Rectal smooth muscle tissue (tissue), 1 donor: ENCODE results near the gene MASP1.

ENCODE experiments used
- H3K27ac ChIP-seq: one replicate; pipeline ENCODE4 v1.7.0; 2013; ENCODE audit warnings: low read depth, low read length, inconsistent platforms
- H3K27me3 ChIP-seq: one replicate; pipeline ENCODE4 v1.7.0; 2013; ENCODE audit warnings: low read length; ENCODE audit not compliant: control insufficient read depth, insufficient read depth
- H3K36me3 ChIP-seq: one replicate; pipeline ENCODE4 v1.7.0; 2013; ENCODE audit warnings: low read length; ENCODE audit not compliant: control insufficient read depth, insufficient read depth
- H3K4me1 ChIP-seq: one replicate; pipeline ENCODE4 v1.7.0; 2013; ENCODE audit warnings: low read length; ENCODE audit not compliant: control insufficient read depth, insufficient read depth
- H3K4me3 ChIP-seq: one replicate; pipeline ENCODE4 v1.7.0; 2013; ENCODE audit warnings: low read length
- H3K9ac ChIP-seq: one replicate; pipeline ENCODE4 v1.7.0; 2013; ENCODE audit warnings: low read length

MASP1 gene

DNA sequence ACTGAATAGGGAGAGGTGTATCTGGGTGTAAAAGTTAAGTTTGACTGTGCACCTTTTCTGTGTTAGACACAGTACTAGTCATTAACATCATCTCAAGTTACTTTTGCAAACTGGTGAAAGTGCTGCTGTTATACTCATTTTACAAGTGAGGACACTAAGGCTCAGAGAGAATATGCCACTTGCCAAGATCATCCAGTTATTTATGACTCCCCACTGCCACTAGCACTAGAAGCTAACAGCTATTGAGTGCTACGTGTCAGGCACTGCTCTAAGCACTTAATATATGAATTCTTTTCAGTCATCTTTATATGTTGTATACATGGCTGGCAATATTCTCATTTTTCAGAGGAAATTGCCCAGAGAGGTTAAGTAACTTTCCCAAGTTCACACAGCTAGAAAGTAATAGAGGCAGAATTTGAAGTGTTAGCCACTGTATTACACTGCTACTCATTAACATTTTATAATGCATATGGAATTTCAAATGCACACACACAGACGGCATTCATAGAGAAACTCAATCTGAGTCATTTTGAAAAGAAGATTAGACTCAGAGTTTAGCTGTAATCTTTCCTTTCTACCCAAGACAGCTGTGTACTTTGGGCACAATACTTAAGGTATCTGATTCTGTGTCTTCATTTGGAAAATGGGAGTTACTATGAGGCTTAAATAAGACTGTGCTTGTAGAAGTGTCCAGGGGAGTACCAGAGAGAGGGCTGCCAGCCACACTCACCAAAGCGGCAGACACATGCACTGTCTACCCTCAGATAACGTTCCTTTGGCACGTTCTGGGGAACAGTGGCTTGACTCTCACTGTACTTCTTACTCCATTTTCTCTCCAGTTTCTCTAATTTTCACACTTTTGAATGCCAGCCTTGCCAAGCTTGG, 1.3 kb upstream of the MASP1 start:
- Histone ChIP-seq H3K27ac (peak overlapping the region; percentile 82), H3K36me3 (no peaks in the 10 kb centered on the region), H3K9ac (no peak overlapping the region), H3K27me3 (peaks cover 3% of the 10 kb centered on the region), H3K4me3 (peak overlapping the region; percentile 22), H3K4me1 (peaks cover 23% of the 10 kb centered on the region)

DNA sequence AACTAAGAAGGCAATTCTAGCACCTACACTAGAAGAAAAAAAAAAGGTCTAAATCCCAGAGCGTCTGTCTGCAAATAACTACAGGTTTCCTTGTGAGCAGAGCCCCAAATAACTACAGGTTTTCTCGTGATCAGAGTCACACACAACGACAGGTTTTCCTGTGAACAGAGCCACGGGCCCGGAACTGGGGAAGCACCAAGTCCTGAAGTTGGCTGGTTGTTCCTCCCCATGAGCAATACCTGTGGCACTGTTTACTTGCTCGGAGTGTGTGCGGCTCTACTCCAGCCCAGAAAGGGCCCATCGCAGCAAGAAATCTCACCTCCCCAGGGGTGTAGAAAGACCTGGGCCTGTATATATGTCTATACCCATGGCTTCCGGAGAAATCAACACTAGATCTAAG, 644 bp upstream of the MASP1 start:
- Histone ChIP-seq H3K27me3 (peaks cover 3% of the 10 kb centered on the region), H3K4me3 (peak overlapping the region; percentile 22), H3K27ac (peak overlapping the region; percentile 82), H3K9ac (no peak overlapping the region), H3K36me3 (no peaks in the 10 kb centered on the region), H3K4me1 (peaks cover 23% of the 10 kb centered on the region)

DNA sequence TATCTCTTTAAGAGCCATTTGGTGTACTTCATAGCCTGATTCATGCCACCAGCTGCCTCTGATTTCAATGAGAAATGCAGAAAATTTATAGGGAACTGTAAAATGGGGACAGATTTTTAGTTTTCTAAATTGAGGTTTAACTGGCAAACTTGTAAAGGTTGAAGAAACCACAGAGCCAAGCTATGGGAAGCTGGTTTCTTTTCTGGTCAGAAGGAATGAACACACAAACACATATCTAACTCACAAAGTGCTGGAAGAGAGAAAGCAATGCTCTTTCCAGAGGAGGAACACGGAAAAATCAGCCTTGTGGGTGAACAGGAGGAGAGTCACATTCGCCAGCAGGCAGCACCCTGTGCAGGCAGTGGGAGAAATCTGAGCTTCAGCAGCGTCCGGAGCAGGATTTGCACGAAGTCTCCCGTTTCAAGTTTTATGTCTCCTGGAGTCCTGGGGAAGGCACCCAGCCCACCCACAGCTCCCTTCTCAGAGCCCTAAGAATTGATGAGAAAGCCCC, 481 bp downstream of the MASP1 start:
- Histone ChIP-seq H3K27me3 (peaks cover 3% of the 10 kb centered on the region), H3K9ac (peak overlapping the region; percentile 33), H3K4me1 (peaks cover 23% of the 10 kb centered on the region), H3K4me3 (peak overlapping the region; percentile 68), H3K36me3 (no peaks in the 10 kb centered on the region), H3K27ac (peak overlapping the region; percentile 82)

DNA sequence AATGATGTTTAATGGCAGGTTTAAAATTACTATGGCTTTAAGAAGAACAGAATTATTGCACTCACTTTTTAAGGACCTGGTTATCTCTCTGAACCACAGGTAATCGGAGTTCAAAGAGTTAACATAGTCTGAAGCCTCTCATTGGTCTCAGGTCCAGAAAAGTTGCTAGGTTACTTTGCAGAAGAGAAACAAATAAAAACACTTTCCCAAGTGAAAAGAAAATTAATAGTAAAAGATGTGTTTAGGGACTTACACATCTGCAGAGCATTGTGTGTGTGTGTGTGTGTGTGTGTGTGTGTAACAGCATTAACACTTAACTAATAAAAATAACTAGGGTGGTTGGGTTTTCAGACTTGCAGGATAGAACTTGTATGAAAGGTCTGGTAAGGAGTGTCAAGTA, 1.0 kb downstream of the MASP1 start:
- Histone ChIP-seq H3K27me3 (peaks cover 3% of the 10 kb centered on the region), H3K4me1 (peaks cover 23% of the 10 kb centered on the region), H3K36me3 (no peaks in the 10 kb centered on the region), H3K4me3 (peak overlapping the region; percentile 68), H3K27ac (peak overlapping the region; percentile 82), H3K9ac (no peak overlapping the region)

DNA sequence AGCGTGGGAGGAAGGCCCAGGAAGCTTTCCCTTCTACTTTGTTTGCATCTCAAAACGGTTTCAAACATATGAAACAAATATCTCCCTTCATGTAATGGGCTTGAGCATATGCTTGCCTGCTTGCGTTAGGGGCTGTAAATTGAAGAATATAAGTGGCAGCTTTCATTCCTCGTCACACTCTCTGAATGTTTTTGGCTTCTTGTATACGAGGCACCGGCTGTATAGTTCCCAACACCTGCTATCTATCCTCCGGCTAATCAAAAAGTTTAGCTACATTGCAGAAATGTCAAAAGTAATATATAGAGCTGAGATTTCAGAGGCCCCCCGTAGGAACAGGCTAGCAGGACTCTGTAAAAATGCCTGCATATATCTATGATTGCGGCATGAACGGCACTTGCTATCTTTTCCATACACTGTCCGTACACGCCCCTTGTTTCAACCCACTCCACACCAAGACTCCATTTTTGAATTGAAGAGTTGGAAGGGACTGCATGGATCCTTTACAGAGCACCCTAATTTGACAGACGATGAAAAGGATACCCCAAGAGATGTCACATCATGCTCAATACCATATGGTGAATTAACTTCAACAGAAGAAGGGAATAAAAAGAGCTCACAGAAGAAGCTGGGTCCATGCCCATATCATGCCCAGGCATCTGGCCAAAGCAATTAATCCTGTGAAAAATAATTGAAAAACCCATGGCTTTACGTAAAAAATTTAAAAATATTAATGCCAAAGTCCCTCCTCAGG, 2.5 kb downstream of the MASP1 start:
- Histone ChIP-seq H3K27ac (peak overlapping the region; percentile 19), H3K27me3 (peaks cover 3% of the 10 kb centered on the region), H3K4me1 (peaks cover 23% of the 10 kb centered on the region), H3K36me3 (no peaks in the 10 kb centered on the region), H3K9ac (no peak overlapping the region), H3K4me3 (peak overlapping the region; percentile 23)

DNA sequence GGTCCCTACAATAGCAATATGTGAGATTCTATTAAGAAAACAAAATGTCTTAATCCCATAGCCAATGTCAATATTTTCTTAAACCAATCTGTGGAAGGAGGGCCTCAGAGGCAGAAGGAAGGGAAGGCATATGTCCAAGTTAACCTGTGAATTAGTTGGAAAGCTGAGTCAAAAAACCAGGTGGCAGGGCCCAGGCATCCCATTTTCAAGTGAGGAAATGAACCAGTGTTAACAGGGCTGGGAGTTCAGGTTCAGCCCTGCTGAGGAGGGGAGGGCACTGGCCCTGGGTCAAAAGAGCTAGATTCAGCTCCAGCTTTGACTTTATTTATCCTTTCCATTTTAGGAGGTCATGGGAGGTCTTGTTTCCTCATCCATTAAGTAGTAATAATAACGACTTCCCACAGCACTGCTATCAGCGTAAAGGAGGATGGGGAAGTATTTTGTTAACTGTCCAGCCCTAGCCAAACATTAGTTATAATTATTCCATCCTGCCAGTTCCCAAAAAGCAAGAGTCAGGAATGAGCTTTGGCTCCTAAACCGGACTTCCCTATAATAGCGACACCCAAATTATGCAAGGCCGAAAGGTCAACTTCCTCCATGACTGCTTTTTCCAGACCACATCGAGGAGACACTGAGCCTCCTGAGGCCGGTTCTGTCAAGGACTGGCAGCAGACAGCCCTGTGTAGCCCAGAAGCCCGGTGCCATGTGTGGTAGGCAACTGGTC, 3.2 kb downstream of the MASP1 start:
- Histone ChIP-seq H3K4me3 (peak overlapping the region; percentile 23), H3K4me1 (peaks cover 19% of the 10 kb centered on the region), H3K27ac (no peak overlapping the region), H3K36me3 (no peaks in the 10 kb centered on the region), H3K9ac (no peak overlapping the region), H3K27me3 (peaks cover 3% of the 10 kb centered on the region)

DNA sequence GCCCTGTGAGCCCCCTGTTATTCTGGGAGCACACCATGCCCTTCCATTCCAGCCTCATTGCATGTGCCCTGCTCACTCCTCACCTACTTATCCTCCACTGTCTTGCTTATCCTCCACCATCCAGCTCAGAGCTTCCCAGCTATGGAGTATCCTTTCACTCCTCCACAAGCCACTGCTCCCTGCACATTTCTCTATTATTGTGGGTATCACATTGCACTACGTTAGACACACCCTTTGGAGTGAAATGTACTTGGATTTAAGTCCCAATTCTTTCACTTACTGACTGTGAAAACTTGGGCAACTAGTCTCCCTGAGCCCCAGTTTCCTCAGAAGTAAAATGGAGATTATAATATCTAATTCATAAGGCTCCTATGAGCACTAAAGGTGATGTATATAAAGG, 4.3 kb downstream of the MASP1 start:
- no peak overlapping the region for H3K27ac ChIP-seq
- H3K36me3 ChIP-seq: no peaks in the 10 kb centered on the region
- H3K4me3 ChIP-seq: no peak overlapping the region
- no peak overlapping the region for H3K9ac ChIP-seq
- peaks cover 10% of the 10 kb centered on the region for H3K4me1 ChIP-seq
- peaks cover 3% of the 10 kb centered on the region for H3K27me3 ChIP-seq

DNA sequence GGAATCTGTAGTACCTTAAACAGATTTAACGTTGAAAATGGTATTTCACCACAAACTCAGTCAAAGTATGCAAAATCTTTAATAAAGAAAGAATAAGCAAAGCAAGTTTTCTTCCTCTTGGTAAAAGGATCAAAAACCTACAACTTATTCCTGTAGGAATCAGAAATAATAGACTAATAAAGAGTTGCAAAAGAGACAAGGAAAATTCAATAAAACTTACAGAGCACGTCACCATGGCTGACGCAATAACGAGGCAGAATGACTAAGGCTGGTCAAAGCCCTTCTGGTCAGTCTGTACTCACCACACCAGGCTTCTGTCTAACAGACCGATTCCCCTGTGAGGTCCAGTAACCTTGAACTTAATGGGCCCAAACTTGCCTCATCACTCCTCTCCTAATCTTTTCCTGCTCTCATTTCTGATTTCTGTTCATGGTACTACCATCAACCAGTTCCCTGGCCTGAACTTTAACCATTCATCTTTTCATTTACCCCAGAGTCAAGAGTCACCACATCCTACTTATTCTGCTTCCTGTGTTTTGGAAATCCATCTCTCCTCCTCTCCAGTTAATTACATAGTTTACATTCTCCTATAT, 5.0 kb downstream of the MASP1 start:
- Histone ChIP-seq H3K27ac (no peak overlapping the region), H3K27me3 (peaks cover 2% of the 10 kb centered on the region), H3K4me1 (peaks cover 10% of the 10 kb centered on the region), H3K4me3 (no peak overlapping the region), H3K9ac (no peak overlapping the region), H3K36me3 (no peaks in the 10 kb centered on the region)

DNA sequence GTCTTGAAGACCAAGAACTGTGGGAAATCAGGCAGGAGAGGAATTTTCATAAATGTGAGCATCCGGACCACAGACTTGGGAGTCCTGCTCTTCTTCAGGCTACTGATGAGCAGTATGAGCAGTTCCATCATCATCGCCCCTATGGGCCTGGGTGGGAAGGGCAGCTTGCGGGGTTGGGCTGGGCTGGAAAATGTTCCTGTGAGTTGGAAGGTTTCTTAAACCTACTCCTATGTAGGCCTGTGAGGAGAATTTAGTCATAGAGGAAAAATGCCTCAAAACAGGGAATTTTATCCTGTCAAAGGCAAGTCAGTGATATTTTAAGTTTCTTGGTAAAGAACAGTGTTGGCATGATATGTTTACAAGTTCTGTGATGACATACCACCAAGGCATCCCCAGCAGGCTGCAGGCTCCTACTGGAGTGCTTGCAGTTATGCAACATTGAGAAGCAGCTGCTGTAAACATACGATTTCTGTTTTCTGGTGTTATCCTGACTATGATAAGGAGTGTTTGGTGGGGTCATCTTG, 10.3 kb downstream of the MASP1 start:
- Histone ChIP-seq H3K4me3 (no peak overlapping the region), H3K9ac (no peak overlapping the region), H3K27ac (no peak overlapping the region), H3K4me1 (no peaks in the 10 kb centered on the region), H3K27me3 (no peaks in the 10 kb centered on the region), H3K36me3 (no peaks in the 10 kb centered on the region)

DNA sequence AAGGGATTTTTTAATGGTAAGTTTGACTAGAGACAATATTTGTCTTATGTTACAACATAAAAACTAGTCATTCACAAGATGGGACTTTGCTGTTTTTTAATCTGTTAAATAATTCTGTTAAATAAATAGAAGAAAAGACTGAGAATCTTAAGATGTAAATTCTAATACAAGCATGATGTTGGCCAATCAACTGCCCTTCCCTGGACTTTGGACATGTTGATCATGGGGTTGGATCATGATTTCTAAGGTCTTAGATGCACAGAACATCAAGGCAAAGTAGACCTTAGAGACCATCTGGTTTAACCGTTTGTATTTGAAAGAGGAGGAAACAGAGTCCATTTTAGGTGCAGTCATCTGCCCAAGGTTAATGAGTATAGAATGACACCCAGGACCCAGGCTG, 10.9 kb downstream of the MASP1 start:
- Histone ChIP-seq H3K27me3 (no peaks in the 10 kb centered on the region), H3K27ac (no peak overlapping the region), H3K4me3 (no peak overlapping the region), H3K4me1 (no peaks in the 10 kb centered on the region), H3K9ac (no peak overlapping the region), H3K36me3 (no peaks in the 10 kb centered on the region)

DNA sequence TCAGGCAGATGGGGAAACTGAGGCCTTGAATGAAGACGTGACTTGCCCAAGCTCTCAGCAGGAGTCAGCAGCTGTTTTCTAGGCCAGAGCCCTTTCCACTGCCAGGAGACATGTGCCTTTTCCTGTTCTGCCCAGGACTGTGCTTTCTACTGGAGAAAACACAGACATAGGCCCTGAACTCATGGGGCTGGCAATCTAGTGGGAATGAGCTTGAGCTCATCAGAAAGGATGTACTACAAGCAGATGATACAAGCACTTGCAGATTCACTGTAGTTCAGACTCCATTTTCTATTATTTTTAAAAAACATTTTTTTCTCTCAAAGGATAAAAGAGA, 14.4 kb downstream of the MASP1 start:
- no peak overlapping the region for H3K27ac ChIP-seq

More for the DNA sequence above, 14.4 kb downstream of the MASP1 start:
- Histone ChIP-seq H3K9ac (no peak overlapping the region), H3K4me3 (no peak overlapping the region), H3K27me3 (no peaks in the 10 kb centered on the region), H3K36me3 (no peaks in the 10 kb centered on the region), H3K4me1 (no peaks in the 10 kb centered on the region)
